Measurements from ENCODE around the gene UNC13D. TPM values are rescaled to one million over a fixed set of nuclear protein-coding genes. Genes with fewer than 3 reads are reported as not detected.
A peak's percentile ranks its signal among the peaks of the same experiment; 100 is the strongest.

UNC13D gene
- total and polyA plus RNA-seq, 9 donors: 2.9 to 9.2 (median 5.1) TPM

GRCh38 chr17:75834279-75834920 is 9.8 kb downstream of the UNC13D start:
- peak; percentile 91 for DNase-seq
- WGBS (ENCODE audit: insufficient coverage): 85% methylated on average over 25 of the region's 25 CpGs
- Histone ChIP-seq H3K27me3 (ENCODE audit: control insufficient read depth, insufficient read depth, low read length) (no peaks in the 10 kb centered on the region), H3K36me3 (ENCODE audit: control insufficient read depth, insufficient read depth, low read length) (no peaks in the 10 kb centered on the region), H3K27ac (ENCODE audit: low read length) (peak overlapping the region; percentile 83), H3K9me3 (replicated peaks; ENCODE audit: control insufficient read depth, low read depth, low read length) (no peaks in the 10 kb centered on the region), H3K4me3 (ENCODE audit: low read length) (no peak overlapping the region), H3K4me1 (ENCODE audit: control insufficient read depth, insufficient read depth, low read length) (peaks cover 48% of the 10 kb centered on the region)

DNA sequence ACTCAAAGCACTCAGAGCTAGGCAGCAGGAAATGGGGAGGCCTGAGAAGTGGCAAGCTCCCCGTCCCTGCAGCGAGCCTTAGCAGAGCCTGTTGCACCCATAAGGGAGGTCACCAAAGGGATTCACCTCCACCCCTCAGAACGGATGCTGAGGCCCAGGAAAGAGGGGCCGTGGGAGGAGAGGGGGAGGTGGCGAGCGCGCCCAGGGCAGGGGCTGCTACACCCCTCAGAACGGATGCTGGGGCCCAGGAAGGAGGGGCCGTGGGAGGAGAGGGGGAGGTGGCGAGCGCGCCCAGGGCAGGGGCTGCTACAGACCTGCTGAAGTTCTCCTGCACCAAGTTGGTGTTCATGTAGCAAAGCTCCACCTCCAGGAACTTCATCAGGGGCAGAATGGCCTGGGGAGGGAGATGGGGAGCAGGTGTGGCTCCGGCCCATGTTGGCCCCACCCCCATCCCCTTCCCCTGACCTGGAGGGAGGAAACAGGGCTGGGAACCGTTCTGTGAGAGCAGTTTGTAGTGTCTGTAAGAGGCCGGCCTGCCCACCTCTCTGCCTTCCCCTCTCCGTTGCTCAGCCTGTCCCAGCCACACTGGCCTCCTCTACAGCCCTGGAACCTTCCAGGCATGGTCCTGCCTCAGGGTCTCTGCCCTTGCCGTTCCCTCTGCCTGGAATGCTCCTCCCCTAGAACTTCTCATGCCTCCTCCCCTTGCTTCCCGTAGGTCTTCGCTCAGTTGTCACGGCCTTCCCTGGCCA is 11.4 kb downstream of the UNC13D start:
- DNase-seq: peak; percentile 47
- H3K4me3 ChIP-seq (ENCODE audit: low read length): no peak overlapping the region
- peak overlapping the region; percentile 67 for H3K27ac ChIP-seq (ENCODE audit: low read length)
- no peaks in the 10 kb centered on the region for H3K9me3 ChIP-seq (replicated peaks; ENCODE audit: control insufficient read depth, low read depth, low read length)
- H3K27me3 ChIP-seq (ENCODE audit: control insufficient read depth, insufficient read depth, low read length): no peaks in the 10 kb centered on the region
- H3K4me1 ChIP-seq (ENCODE audit: control insufficient read depth, insufficient read depth, low read length): peaks cover 58% of the 10 kb centered on the region
- WGBS (ENCODE audit: insufficient coverage): 14% methylated on average over 10 of the region's 20 CpGs
- peaks cover 3% of the 10 kb centered on the region for H3K36me3 ChIP-seq (ENCODE audit: control insufficient read depth, insufficient read depth, low read length)

DNA sequence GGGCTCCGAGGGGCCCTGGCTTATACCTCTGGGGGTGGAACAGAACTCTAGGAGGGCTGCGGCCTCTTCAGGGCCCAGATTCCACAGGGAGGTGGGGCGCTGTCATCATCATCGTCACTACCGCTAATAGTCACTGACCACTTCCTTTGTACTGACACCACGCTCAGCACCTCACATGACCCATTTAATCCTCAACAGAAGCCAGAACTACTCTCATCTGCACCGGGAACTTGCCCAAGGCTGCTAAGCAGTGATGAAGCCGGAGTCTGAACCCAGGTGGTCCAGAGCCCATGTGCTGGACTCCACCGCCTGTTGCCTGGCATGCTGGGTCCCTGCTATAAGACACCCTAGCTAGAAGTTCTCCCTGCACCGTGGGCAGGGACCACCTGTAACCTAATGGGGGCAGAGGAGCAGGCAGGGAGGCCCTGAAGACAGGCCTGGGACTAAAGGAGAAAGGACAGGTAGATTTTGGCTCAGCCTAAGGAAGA is 12.0 kb downstream of the UNC13D start:
- DNase-seq: peak; percentile 67
- Histone ChIP-seq H3K4me1 (ENCODE audit: control insufficient read depth, insufficient read depth, low read length) (peaks cover 62% of the 10 kb centered on the region), H3K36me3 (ENCODE audit: control insufficient read depth, insufficient read depth, low read length) (peaks cover 5% of the 10 kb centered on the region), H3K27me3 (ENCODE audit: control insufficient read depth, insufficient read depth, low read length) (no peaks in the 10 kb centered on the region), H3K9me3 (replicated peaks; ENCODE audit: control insufficient read depth, low read depth, low read length) (no peaks in the 10 kb centered on the region), H3K4me3 (ENCODE audit: low read length) (no peak overlapping the region), H3K27ac (ENCODE audit: low read length) (peak overlapping the region; percentile 25)
- WGBS (ENCODE audit: insufficient coverage): 70% methylated on average over 7 of the region's 10 CpGs

DNA sequence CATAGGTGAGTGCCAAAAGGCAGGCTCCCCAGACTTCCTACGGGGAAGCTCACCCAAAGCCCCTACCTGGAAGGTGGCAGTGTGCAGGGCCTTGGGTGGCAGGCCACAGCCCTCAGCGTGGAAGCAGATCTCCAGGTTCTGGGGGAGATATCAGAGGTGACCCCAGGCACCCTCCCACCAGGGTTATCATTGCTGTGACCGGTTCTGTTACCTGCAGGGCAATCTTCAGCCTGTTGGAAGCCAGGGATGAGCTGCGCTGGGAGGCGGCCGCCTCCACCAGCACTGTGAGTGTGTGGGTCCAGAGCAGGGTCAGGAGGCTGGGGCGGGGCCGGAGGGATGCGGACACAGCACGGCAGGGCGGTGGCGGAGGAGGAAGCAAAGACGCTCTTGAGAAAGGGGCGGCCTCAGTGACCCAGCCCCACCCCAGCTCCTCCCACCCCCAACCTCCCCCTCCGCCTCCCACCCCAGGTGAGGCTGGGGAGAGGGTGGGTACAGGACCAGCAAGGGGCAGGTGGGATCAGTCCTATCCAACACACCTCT is 13.1 kb downstream of the UNC13D start:
- Histone ChIP-seq H3K27me3 (ENCODE audit: control insufficient read depth, insufficient read depth, low read length) (no peaks in the 10 kb centered on the region), H3K27ac (ENCODE audit: low read length) (no peak overlapping the region), H3K9me3 (replicated peaks; ENCODE audit: control insufficient read depth, low read depth, low read length) (no peaks in the 10 kb centered on the region), H3K4me1 (ENCODE audit: control insufficient read depth, insufficient read depth, low read length) (peaks cover 69% of the 10 kb centered on the region), H3K4me3 (ENCODE audit: low read length) (no peak overlapping the region), H3K36me3 (ENCODE audit: control insufficient read depth, insufficient read depth, low read length) (peaks cover 13% of the 10 kb centered on the region)
- DNase-seq: no peak
- WGBS (ENCODE audit: insufficient coverage): 83% methylated on average over 1 of the region's 15 CpGs

DNA sequence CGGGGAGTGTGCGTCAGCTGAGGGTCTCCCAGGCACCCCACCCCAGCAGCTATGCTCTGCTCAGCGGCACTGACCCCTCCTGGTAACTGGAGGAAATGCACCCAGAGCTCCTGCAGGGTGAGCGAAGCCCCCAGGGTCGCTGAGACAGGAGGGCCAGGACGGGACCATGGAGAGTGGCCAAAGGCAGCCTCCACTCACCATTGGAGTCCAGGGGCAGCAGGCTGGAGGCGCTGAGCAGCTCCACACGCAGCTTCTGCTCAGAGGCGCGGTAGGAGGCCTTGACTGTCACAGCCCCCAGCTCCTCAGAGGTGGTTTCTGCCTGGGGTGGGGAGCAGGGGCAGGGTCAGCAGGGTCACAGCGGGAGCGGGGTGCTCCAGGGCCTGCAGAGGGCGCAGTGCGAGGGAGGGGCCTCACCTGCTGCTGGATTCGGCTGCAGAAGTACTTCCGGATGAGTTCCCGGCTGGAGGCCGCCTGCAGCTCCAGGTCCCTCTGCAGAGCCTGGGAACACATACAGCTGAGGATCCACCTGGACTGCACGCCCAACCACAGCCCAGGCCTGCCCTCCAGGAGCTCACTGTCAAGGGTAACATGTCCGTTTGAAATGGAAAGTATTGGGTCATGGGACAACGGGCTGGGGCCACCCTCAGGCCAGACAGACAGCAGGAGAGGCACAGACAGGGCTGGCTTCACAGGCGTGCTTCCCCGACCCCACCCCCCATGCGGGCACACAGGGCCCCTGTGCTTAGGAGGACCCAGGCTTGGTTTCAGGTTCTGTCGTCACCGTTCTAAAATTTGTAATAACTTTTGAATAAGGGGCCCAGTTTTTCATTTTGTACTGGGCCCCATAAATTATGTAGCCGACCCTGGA is 13.8 kb downstream of the UNC13D start:
- H3K4me1 ChIP-seq (ENCODE audit: control insufficient read depth, insufficient read depth, low read length): peaks cover 69% of the 10 kb centered on the region
- H3K27ac ChIP-seq (ENCODE audit: low read length): no peak overlapping the region
- H3K36me3 ChIP-seq (ENCODE audit: control insufficient read depth, insufficient read depth, low read length): peaks cover 18% of the 10 kb centered on the region
- no peaks in the 10 kb centered on the region for H3K9me3 ChIP-seq (replicated peaks; ENCODE audit: control insufficient read depth, low read depth, low read length)
- H3K4me3 ChIP-seq (ENCODE audit: low read length): no peak overlapping the region
- no peaks in the 10 kb centered on the region for H3K27me3 ChIP-seq (ENCODE audit: control insufficient read depth, insufficient read depth, low read length)
- DNase-seq: no peak
- 47% methylated on average over 19 of the region's 27 CpGs for WGBS (ENCODE audit: insufficient coverage)

DNA sequence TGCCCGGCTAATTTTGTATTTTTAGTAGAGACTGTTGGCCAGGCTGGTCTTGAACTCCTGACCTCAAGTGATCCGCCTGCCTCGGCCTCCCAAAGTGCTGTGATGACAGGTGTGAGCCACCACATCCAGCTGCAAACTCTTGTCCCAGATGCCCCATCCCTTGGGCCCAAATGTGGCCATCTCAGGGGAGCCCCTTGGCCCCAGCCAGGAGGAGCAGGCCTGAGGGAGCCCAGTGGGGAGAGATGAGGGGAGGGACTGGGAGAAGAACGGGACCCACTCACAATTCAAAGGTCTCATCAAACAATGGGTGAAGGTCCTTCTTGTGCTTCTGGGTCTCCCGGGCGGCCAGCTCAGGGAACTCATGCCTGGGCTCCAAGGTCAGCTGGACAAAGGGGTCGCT is 14.5 kb downstream of the UNC13D start:
- H3K4me1 ChIP-seq (ENCODE audit: control insufficient read depth, insufficient read depth, low read length): peaks cover 69% of the 10 kb centered on the region
- DNase-seq: no peak

DNA sequence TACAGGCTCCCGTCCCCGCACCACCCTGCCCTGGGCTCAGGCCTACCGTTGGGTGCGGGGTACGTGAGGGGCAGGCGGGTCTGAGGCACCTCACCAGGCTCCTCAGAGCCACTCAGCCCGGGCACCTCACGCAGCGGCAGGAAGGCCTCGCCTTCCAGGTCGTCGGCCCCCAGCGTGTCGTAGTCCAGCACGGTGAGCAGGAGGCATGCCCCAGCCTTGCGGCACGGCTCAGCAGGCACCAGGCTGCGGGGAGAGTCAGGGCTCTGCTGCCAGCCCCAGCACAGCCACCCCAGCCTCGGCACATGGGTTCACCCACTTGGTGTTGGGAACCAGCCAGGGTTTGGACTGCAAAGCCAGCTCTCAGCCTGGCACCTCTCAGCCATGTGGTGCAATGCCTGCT is 15.5 kb downstream of the UNC13D start:
- Histone ChIP-seq H3K27me3 (ENCODE audit: control insufficient read depth, insufficient read depth, low read length) (no peaks in the 10 kb centered on the region), H3K4me1 (ENCODE audit: control insufficient read depth, insufficient read depth, low read length) (peaks cover 69% of the 10 kb centered on the region), H3K36me3 (ENCODE audit: control insufficient read depth, insufficient read depth, low read length) (peaks cover 24% of the 10 kb centered on the region), H3K27ac (ENCODE audit: low read length) (no peak overlapping the region), H3K9me3 (replicated peaks; ENCODE audit: control insufficient read depth, low read depth, low read length) (no peaks in the 10 kb centered on the region), H3K4me3 (ENCODE audit: low read length) (no peak overlapping the region)
- 86% methylated on average over 19 of the region's 19 CpGs for WGBS (ENCODE audit: insufficient coverage)
- DNase-seq: no peak

More for the DNA sequence above, 14.5 kb downstream of the UNC13D start:
- H3K27ac ChIP-seq (ENCODE audit: low read length): no peak overlapping the region
- H3K36me3 ChIP-seq (ENCODE audit: control insufficient read depth, insufficient read depth, low read length): peaks cover 18% of the 10 kb centered on the region
- no peaks in the 10 kb centered on the region for H3K9me3 ChIP-seq (replicated peaks; ENCODE audit: control insufficient read depth, low read depth, low read length)
- 83% methylated on average over 3 of the region's 7 CpGs for WGBS (ENCODE audit: insufficient coverage)
- no peaks in the 10 kb centered on the region for H3K27me3 ChIP-seq (ENCODE audit: control insufficient read depth, insufficient read depth, low read length)
- H3K4me3 ChIP-seq (ENCODE audit: low read length): no peak overlapping the region

- DNase-seq: no peak
- peaks cover 63% of the 10 kb centered on the region for H3K4me1 ChIP-seq (ENCODE audit: control insufficient read depth, insufficient read depth, low read length)
- no peaks in the 10 kb centered on the region for H3K27me3 ChIP-seq (ENCODE audit: control insufficient read depth, insufficient read depth, low read length)
- H3K36me3 ChIP-seq (ENCODE audit: control insufficient read depth, insufficient read depth, low read length): peaks cover 31% of the 10 kb centered on the region
- H3K27ac ChIP-seq (ENCODE audit: low read length): peak overlapping the region; percentile 92
- WGBS (ENCODE audit: insufficient coverage): 11% methylated on average over 8 of the region's 11 CpGs
- H3K9me3 ChIP-seq (replicated peaks; ENCODE audit: control insufficient read depth, low read depth, low read length): no peaks in the 10 kb centered on the region
- peak overlapping the region; percentile 37 for H3K4me3 ChIP-seq (ENCODE audit: low read length)
Measured at GRCh38 chr17:75828076-75828400, 16.2 kb downstream of the UNC13D start.

DNA sequence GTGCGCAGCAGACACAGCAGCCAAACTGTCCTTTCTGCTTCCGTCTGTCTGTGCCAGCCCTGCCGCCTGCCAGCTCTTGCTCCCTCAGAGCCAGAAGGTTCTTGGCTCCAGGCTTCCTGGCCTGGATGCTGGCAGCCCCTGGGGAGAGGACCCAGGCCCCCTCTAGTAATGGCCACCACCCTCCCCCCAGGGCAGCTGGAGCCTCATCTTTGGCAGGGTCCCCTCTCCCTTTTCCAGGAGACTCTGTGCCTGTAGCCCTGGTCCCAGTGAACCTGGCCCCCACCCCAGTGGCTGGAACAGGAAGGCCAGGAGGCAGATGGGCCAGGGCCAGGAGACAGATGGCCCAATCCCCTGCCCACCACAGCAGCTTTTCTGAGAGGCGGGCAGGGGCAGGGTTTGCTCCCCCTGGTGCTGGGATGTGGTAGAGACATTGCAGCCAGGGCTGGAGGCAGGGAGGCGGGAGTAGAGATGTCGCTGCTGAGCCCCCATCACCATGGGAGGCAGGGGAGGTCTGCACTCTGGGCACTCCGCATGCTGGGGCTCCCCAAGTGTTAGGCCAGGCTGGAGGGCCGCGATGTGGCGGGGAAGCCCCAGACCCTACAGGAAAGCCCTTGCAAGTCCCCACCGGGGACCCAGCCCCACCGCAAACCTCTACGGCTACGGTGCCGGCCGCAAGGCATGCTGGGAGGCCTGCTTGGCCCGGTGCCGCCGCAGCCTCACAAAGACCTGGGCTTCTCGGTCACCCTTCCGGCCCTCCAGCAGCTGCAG is 16.7 kb downstream of the UNC13D start:
- Histone ChIP-seq H3K27ac (ENCODE audit: low read length) (peak overlapping the region; percentile 92), H3K4me3 (ENCODE audit: low read length) (peak overlapping the region; percentile 37), H3K36me3 (ENCODE audit: control insufficient read depth, insufficient read depth, low read length) (peaks cover 36% of the 10 kb centered on the region), H3K9me3 (replicated peaks; ENCODE audit: control insufficient read depth, low read depth, low read length) (no peaks in the 10 kb centered on the region), H3K27me3 (ENCODE audit: control insufficient read depth, insufficient read depth, low read length) (no peaks in the 10 kb centered on the region), H3K4me1 (ENCODE audit: control insufficient read depth, insufficient read depth, low read length) (peaks cover 60% of the 10 kb centered on the region)
- 14% methylated on average over 20 of the region's 21 CpGs for WGBS (ENCODE audit: insufficient coverage)
- DNase-seq: peak; percentile 87

All from muscle of leg (tissue), 11 donors.